OCI-LY1 (cell line): Measurements from ENCODE around the gene ADAMTSL1.

Experiments
- EZH2 ChIP-seq: fragments of 200-600 bp; sonication (generic), shearing (Covaris generic); IDR thresholded peaks from 2 replicates; pipeline ENCODE4 v1.8.0; 2017; ENCODE audit warnings: borderline replicate concordance, mixed run types, mild to moderate bottlenecking, antibody characterized with exemption, low read length, moderate library complexity, mixed read lengths
- TF ChIP-seq, protein P1 (sequence below): fragments of 200-600 bp; sonication (generic), shearing (Covaris generic); IDR thresholded peaks from 2 replicates; pipeline ENCODE4 v1.5.1; 2017; ENCODE audit warnings: mild to moderate bottlenecking, antibody characterized with exemption, low read length, moderate library complexity, mixed read lengths

DNA sequence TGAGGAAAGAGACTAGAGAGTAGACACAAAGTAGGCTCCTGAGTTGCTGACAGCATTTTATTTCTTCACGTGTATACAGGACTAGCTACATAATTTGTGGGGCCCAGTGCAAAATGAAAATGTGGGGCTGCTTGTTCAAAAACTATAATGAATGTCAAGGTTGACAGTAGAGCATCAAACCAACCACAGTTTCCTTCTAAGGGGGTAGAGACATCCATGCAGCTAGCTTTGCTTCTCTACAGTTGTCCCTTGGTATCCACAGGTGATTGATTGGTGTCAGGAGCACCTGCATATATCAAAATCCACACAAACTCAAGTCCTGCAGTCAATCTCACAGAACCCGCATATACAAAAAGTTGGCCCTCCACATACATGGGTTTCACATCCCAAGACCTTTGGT is 429.5 kb downstream of the ADAMTSL1 start:
- TF ChIP-seq, protein P1, sequence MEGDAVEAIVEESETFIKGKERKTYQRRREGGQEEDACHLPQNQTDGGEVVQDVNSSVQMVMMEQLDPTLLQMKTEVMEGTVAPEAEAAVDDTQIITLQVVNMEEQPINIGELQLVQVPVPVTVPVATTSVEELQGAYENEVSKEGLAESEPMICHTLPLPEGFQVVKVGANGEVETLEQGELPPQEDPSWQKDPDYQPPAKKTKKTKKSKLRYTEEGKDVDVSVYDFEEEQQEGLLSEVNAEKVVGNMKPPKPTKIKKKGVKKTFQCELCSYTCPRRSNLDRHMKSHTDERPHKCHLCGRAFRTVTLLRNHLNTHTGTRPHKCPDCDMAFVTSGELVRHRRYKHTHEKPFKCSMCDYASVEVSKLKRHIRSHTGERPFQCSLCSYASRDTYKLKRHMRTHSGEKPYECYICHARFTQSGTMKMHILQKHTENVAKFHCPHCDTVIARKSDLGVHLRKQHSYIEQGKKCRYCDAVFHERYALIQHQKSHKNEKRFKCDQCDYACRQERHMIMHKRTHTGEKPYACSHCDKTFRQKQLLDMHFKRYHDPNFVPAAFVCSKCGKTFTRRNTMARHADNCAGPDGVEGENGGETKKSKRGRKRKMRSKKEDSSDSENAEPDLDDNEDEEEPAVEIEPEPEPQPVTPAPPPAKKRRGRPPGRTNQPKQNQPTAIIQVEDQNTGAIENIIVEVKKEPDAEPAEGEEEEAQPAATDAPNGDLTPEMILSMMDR, result no peak
- no peak for TF ChIP-seq EZH2
